HepG2 (cell line): Measurements from ENCODE around the gene RTEL1. TPM values are rescaled to one million over a fixed set of nuclear protein-coding genes. Genes with fewer than 3 reads are reported as not detected.

ENCODE experiments used
- ARID5B ChIP-seq: IDR thresholded peaks from 2 replicates; pipeline ENCODE4 v1.4.0; 2020; ENCODE audit warnings: mild to moderate bottlenecking, missing genetic modification reagents
- ATF5 ChIP-seq: sonication (generic); formaldehyde crosslinking; IDR thresholded peaks from 2 replicates; pipeline ENCODE4 v1.4.0; 2020; ENCODE audit warnings: mild to moderate bottlenecking, low read depth, missing genetic modification reagents
- CEBPG ChIP-seq: IDR thresholded peaks from 2 replicates; pipeline ENCODE4 v1.6.1; 2016
- HNRNPL ChIP-seq: fragments of 200-400 bp; formaldehyde crosslinking; IDR thresholded peaks from 2 replicates; pipeline ENCODE4 v1.6.1; 2017; ENCODE audit warnings: mild to moderate bottlenecking, low read depth, low read length
- MLX ChIP-seq: IDR thresholded peaks from 2 replicates; pipeline ENCODE4 v1.6.1; 2016
- MXI1 ChIP-seq: IDR thresholded peaks from 3 replicates; pipeline ENCODE4 v1.6.1; 2012; ENCODE audit warnings: low read depth, low read length, inconsistent platforms, borderline replicate concordance
- SNAPC4 ChIP-seq: sonication (generic); formaldehyde crosslinking; IDR thresholded peaks from 2 replicates; pipeline ENCODE4 v1.4.0; 2020; ENCODE audit warnings: mild to moderate bottlenecking, missing genetic modification reagents
- XRCC5 ChIP-seq: fragments of 200-400 bp; formaldehyde crosslinking; optimal IDR thresholded peaks from 2 replicates; pipeline ENCODE3; 2017; ENCODE audit warnings: mild to moderate bottlenecking, low read length
- ZNF326 ChIP-seq: sonication (generic); formaldehyde crosslinking; IDR thresholded peaks from 2 replicates; pipeline ENCODE4 v1.4.0; 2020; ENCODE audit warnings: missing genetic modification reagents, borderline replicate concordance
- ZNF34 ChIP-seq: sonication (generic); formaldehyde crosslinking; IDR thresholded peaks from 2 replicates; pipeline ENCODE4 v1.4.0; 2020; ENCODE audit warnings: mild to moderate bottlenecking, missing genetic modification reagents, borderline replicate concordance
- ZNF512 ChIP-seq: sonication (generic); formaldehyde crosslinking; IDR thresholded peaks from 2 replicates; pipeline ENCODE4 v1.4.0; 2020; ENCODE audit warnings: mild to moderate bottlenecking, missing genetic modification reagents
- ZNF564 ChIP-seq: sonication (generic); formaldehyde crosslinking; IDR thresholded peaks from 2 replicates; pipeline ENCODE4 v1.8.1; 2023; ENCODE audit warnings: mild to moderate bottlenecking, missing genetic modification reagents
- ZNF598 ChIP-seq: sonication (generic); formaldehyde crosslinking; IDR thresholded peaks from 2 replicates; pipeline ENCODE4 v1.5.1; 2020; ENCODE audit warnings: mild to moderate bottlenecking, missing genetic modification reagents, borderline replicate concordance
- ZNF703 ChIP-seq: sonication (generic); formaldehyde crosslinking; IDR thresholded peaks from 2 replicates; pipeline ENCODE4 v1.5.1; 2020; ENCODE audit warnings: missing genetic modification reagents, mild to moderate bottlenecking, moderate library complexity, borderline replicate concordance
- ZNF710 ChIP-seq: sonication (generic); formaldehyde crosslinking; IDR thresholded peaks from 2 replicates; pipeline ENCODE4 v1.5.0; 2020; ENCODE audit warnings: mild to moderate bottlenecking, missing genetic modification reagents, borderline replicate concordance
- polyA plus RNA-seq, 8 experiments: library from polyadenylated mRNA; depleted of rRNA in 3 of 8; stranded (reverse) in 7 of 8; unstranded in 1 of 8; fragments of >200 nt; fragmentation: Illumina TruSeq in 4 of 8; extraction: Trizol in 4 of 8; gene quantifications; 2 replicates each; pipeline versions ENCODE4 v1.2.1 to v1.2.3, GENCODE V29; 2011 to 2016; ENCODE audit warnings: low read depth in 4 of 8, missing spikeins in 1 of 8, mixed read lengths in 1 of 8; ENCODE audit not compliant: insufficient read depth in 1 of 8
- total RNA-seq, 5 experiments: library from RNA; depleted of rRNA; stranded (reverse); fragments of >200 nt; fragmentation: Illumina TruSeq; extraction: Trizol; gene quantifications; 2 replicates each; pipeline ENCODE4 v1.2.3, GENCODE V29; 2016; ENCODE audit warnings: low read depth in 1 of 5

The RTEL1 gene
- total and polyA plus RNA-seq, 2 of the 13 experiments (the other 11 are each of a cell fraction or from before 2014, with no cell fraction given) = 21.8 to 36.4 TPM

- TF ChIP-seq ZNF710 (CRISPR knock-in tag) (no peak), MXI1 (no peak), XRCC5 (no peak), CEBPG (no peak), ZNF564 (CRISPR knock-in tag) (0 out of 2 replicates have a peak, but pooled peaks have one; percentile 22), SNAPC4 (peak; percentile 61; the same call in 1 of the 2 replicates), ZNF512 (peak; percentile 60; the same call in 1 of the 2 replicates), ZNF34 (CRISPR knock-in tag) (0 out of 2 replicates have a peak, but pooled peaks have one; percentile 70), ZNF326 (CRISPR knock-in tag) (0 out of 2 replicates have a peak, but pooled peaks have one; percentile 12), ZNF703 (CRISPR knock-in tag) (no peak; the same call in 1 of the 2 replicates), HNRNPL (no peak), MLX (CRISPR knock-in tag) (no peak), ARID5B (CRISPR knock-in tag) (no peak), ATF5 (no peak), ZNF598 (CRISPR knock-in tag) (no peak)
Measured at GRCh38 chr20:63738687-63739129, 80.6 kb downstream of the RTEL1 start (continued).
